Occipital lobe (tissue), 2 donors: ENCODE data around the gene PDILT. TPM values are rescaled to one million over a fixed set of nuclear protein-coding genes. Genes with fewer than 3 reads are reported as not detected.

ENCODE experiments used
- DNase-seq: peaks from one replicate; lab custom pipeline; 2025; lab: John Stamatoyannopoulos, UW
- total RNA-seq: library from RNA; depleted of rRNA; stranded (reverse); fragments of >200 nt; gene quantifications from one replicate; pipeline ENCODE4 v1.2.3, GENCODE V29; 2014

The PDILT gene
- total RNA-seq, 1 donor from 2014 or later, result not detected

DNA sequence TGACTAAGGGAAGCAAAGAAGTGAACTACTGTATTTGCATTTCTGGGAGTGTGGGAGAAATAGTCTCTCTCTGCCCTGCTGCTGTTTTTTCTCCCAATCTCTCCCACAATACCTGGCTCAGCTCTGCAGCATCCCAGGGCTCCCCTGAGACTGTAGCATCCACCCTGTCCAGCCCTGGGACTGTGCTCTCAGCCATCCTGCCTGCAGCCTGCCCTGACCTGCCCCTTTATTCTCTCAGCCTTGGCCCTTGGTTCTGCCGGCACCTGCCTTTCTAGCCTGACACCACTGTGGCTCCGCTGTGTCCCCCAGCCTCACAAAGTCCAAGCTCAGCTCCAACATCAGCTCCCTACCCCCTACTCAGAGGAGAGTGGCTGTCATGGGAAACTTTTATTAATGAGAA lies 1.9 kb downstream of the PDILT start:
- DNase-seq, result no peak

DNA sequence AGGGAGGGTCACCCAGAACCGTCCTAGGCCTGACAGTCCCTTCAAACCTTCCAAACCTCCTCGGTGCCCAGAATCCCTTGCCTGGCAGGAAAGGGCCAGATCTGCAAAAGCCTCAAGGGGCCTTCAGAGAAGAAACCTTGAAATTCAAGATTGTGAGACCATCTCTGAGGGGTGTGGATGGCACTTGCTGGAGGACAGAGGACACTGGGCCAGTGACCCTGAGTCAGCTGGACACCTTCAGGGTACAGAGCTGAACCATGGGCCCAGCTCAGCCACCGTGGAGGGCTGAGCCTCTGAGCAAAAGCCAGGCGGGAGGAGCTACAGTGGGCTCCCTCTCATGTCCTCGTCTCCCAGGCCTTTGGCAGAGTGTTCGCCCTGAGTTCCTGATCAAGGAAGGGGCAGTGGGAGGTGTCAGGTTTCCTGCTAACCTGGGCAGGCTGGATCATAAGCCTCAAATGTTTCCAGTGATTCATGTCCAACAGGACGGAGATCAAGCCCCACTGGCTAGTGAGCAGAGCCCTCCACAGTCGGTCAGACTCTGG lies 3.0 kb downstream of the PDILT start:
- DNase-seq, result no peak

DNA sequence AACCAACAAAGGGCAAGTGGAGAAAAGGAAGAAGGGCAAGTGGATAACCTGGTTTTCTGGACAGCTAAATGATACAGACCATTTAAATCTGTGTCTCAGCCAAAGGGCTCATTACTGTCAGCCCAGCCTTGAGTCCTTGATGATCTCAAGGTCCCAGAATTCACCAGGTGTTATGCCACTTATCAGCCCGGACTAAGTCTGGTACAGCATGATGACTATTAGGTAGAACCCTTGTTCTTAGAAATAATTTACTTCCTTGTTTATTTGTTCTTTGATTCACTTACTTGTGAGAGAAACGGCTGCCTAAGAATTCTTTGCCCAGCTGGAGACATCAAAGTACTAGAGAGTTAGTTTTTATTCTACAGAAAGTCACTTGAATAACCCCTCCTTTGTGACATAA lies 3.5 kb downstream of the PDILT start:
- DNase-seq, result no peak

DNA sequence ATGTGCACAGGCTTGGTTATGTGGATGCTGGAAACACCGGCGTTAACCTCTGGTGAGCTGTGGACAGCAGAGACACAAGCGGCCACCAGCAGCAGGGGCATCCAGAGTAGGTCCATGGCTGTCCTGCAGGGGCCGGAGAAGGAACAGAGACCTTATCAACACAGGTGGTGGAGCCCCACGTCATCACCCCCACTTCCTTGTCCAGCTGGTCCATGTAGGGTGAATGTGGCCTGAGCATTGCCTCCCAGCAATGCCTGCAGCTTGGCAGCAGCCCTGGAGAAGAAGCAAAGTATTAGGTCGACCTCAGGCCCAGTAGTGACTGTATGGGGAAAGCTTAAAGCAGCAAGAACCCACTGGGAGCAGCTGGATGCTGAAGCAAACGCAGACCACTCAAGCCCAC lies 5.4 kb downstream of the PDILT start:
- DNase-seq, result no peak

DNA sequence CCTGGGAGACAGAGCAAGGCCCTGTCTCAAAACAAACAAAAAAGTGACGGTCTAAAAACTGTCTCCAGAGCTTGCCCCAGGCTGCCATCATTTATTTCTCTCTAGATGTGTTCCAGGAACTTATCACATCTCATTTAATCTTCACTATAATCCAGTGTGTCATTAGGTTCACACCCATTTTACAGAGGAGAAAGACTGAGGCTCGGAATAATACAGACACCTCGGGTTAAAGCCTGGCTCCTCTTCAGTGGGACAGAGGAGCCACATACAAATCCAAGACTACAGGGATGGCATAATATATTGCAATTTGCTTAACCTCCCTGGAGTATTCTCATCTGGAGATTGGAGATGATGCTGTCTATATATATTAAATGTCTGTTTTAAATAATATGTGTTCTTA lies 5.9 kb downstream of the PDILT start:
- no peak for DNase-seq

DNA sequence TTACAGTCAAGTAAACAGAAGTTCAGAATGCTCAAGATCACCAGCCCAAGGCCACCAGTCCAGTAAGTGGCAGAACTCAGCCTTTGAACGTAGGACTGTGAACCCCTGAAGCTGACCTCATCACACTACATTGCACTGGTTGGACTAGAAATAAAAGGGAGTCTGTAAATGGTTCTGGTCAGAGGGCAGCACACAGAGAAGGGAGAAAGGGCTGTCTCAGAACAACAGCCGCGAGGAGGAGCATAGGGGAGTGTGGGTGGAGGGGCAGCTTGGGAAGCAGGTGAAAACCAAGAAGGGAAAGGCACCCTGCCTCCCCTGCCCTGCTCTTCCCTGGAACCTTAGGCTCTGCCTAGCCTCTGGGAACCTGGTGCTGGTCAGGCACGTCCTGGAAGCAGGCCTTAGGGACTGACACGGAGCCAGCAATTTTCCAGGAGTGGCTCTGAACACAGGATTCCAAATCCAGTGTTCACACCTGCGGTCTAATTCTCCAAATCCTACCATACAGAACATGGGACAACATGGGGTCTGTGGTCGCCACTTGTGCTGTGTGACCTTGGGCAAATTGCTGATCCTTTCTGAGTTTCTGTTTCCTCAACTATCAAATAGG lies 7.0 kb downstream of the PDILT start:
- no peak for DNase-seq

DNA sequence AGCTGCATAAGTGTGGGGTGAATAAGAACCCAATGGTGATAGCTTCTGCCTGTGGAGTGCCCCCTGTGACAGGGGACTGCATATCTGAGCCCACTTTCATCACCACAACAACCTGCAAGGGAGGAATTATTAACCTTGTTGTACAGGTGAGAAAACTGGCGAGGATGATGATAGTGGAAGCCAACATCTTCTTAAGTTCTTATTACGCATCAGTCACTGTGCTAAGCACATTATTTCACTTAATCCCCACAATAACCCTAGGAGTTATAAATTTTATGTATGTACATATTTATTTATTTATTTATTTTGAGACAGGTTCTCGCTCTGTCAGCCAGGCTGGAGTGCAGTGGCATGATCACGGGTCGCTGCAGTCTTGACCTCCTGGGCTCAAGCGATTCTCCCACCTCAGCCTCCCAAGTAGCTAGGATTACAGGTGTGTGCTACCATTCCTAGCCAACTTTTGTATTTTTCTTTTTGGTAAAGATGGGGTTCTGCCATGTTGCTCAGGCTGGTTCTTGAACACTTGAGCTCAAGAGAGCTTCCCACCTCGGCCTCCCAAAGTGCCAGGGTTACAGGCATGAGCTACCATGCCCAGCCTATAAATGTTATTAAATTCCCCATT lies 7.6 kb downstream of the PDILT start:
- no peak for DNase-seq

DNA sequence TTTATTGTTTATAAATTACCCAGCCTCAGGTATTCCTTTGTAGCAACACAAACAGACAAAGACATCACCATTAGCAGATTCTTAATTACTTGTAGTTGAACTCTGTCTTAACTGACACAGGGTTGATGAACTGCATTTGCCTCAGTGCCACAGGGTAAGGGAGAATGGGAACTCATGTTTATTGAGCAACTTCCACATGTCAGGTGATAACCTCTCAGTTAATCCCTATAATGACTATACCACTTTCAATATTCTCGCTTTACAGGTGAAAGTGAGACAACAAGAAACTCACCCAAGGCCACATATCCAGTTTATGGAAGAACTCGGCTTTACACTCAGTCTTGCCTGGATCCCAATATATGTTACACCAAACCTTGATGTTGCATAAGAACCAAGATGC lies 8.6 kb downstream of the PDILT start:
- DNase-seq, result no peak

DNA sequence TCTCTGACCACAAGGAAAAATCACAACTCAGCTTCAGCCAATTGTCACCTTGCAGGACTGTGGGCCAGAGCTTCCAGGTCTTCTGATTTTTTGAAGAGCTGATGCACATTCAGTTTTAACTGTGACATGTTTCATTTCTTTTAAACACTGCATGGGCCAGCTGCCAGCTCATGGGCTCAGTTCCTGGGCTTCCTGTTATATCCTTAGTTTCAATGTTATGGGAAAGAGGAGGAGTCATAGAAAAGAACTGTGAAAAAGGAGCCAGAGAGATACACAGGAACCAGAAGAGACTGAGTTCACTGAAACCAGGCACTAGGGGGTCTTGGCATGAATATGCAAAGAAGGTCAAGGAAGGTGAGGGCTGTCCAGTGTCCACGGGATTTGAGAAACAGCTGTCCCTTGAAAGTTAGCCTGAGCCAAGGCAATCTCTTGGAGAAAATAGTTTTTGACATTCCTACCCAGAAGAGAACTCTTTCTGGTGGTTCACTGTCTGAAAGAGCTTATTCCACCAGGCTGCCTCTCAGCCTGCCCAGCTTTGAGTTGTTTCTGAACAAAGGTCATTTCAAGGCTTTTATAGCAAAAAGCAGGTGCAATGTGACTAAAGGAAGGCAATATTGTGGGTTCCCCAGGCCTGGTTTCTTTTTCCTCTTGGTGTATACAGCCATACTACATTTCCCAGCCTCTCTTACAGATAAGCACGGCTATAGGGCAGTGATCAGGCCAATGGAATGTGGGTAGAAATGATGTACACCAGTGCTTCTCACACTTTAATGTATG lies 10.5 kb downstream of the PDILT start:
- DNase-seq, result no peak

DNA sequence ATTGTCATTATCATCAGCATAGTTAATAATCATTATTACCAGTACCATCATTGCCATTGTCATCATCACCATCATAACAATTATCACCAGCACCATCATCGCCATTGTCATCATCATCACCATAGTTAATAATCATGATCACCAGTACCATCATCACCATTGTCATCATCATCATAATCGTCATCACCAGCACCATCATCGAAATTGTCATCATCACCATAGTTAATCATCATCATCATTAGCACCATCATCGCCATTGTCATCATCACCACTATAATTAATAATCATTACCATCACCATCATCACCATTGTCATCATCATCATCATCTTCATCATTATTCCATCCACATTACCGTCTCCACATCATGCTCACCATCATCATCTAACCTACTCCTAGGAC lies 13.5 kb downstream of the PDILT start:
- DNase-seq, result no peak

DNA sequence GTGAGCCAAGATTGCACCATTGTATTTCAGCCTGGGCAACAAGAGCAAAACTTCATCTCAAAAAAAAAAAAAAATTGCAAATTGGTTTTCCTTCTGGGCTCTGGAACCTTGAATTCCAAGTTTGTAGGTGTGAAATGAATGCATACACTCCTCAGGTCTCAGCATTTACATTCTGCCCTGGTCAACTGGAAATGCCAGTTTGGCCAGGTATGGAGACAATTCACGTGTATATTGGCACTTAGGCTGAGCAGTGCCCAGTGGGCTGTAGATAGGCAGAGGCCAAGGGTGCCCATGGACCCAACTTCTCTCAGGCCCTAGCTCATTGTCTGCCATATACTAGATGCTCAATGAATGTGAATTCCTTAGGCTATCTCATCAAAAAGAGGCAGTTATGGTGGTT lies 15.7 kb downstream of the PDILT start:
- DNase-seq, result no peak

DNA sequence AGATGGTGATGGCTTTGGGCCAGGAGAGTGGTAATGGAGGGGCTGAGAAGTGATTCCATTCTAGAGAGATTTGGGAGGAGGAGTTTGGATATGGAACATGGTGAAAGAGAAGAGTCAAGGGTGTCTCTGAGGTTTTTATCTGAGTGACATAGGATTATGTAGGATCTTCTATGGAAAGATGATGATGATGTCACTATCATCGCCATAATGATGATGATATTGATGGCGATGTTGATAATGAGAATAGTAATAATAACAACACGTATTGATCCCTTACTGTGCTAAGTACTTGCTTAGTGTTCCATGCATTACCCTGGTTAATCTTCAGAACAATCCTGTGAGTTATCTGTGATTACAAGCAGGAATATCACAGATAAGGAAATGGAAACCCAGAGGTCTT lies 16.6 kb downstream of the PDILT start:
- DNase-seq, result no peak

DNA sequence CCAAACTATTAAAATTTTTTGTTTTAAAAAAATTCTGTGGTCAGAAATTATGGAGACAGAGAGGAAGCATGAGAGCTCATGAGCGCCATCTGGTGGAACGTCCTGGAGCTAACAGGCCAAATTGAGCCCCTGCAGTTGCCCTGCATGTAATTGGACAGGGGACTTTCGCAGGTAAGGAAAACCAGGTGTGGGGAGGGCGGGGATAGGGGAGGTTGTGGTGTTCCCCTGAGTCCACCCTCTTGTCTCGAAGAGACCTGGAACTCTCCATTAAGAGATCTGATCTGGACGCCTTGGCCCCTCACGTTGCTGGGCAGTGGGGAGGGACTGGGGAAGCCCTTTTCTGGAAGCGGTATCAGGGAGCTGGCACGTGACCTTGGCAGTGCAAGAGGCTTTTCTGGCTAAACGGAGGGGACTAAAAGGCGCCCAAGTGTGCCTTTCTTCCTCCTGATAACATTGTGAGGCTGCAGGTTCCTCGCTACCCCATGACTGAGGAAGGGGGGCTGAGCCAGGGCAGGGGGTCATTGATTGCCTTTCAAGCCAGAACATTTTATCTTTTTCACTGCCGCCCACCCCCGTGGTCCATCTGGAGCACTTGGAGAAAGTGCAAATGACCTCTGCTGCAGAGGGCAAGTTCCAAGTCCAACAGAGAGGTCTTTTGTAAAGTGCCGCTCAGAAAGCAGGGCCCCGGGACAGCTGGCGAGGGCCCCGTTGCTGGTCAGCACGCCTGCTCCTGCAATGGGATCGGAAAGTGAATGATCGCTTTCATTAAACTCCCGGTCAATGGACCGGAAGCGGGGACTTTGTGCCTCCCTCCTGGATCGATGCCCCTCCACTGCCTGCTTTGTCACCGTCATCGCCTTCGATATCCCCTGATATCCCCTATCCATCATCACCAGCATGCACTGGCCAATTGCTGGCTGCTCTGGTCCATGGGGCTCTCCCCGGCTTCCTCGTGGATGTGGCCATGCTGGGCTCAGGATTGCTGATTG lies 18.4 kb downstream of the PDILT start:
- DNase-seq, result peak; percentile 17

DNA sequence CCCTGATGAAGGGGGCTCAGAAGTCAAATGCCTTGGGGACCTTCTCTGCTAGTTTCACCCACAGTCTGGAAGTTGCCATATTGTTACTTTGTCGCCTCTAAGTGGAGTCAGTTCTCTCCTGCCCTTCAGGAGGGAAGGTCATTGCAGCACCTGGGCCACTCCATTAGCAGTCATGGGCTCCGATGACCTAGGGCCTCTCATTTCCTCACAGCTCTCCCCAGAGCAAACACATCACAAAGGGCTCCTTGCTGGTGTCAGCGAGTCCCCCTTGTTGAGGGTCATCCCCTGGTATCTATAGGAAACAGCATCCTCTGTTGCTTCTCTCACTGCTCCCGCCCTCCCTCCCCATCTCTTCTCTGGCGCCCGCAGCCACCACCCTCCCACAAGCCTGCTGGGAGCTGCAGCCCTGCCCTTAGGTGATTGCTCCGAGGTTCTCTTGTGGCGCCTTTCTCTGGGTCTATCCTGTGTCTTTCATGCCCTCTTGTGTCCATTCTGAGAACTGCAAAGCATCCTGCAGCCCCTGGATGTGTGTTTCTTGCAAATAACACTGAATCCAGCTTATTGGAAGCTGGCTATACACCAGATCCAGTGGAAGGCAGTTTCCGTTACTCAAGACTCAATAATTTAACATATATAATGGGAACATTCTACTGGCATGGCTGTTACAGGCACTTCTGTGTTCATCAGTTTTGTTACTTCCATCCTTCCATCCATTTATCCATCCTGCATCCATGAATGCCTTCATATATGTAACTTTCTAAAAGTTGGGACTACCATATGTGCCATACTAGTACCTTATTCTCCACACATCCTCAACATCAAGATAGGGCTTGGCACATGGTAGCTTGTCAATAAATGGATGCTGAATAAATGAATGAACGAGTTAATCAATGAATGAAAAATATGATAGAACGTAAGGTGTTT lies 21.2 kb downstream of the PDILT start:
- DNase-seq, result peak; percentile 23

DNA sequence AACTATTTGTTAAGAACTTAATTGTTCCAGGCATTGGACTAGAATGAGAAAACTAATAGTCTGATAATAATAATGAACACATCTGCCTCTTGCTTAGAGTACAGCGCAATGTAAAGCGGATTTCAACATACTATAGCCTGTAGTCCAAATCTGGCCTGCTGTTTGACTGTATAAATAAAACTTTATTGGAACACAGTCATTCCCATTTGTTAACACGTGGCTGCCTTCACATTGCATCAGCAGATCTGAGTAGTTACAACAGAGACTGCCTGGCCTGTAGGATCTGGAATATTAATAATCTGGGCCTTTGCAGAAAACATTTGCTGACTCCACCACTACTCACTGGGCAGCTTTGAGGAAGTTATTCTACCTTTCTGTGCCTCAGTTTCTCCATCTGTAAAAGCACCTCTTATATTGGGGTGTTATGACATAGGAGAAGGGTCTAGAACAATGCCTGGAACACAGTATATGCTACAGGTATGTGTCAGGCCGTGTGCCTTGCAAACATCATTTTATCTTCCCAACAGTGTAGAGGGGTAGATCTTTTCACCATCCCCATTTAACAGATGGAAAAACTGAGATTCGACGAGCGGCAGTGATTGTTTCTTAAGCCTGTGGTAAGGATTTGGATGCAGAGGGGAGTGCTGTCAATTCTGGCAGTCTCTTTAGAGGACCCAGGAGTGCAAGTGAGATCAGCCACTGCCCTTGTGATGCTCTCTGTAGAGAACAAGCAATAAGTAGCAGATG lies 22.2 kb downstream of the PDILT start:
- no peak for DNase-seq

DNA sequence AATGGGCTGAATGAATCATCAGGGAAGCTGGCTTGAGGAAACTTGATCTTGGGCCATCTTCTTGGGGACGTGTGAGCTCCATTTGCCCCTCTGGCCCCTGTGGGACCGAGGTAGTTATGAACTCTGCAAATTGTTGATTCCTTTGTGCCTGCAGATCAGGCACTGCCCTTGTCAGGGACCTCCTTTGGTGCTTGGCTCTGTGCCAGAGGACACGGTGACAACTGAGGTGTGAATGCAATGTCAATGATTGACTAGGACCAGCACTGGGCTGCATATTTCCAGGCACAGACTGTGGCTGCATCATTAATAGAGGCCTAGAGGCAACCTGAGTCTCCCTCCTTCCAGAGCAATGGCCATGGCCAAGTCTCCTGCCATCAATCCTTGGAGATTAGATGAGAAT lies 23.8 kb downstream of the PDILT start:
- no peak for DNase-seq

DNA sequence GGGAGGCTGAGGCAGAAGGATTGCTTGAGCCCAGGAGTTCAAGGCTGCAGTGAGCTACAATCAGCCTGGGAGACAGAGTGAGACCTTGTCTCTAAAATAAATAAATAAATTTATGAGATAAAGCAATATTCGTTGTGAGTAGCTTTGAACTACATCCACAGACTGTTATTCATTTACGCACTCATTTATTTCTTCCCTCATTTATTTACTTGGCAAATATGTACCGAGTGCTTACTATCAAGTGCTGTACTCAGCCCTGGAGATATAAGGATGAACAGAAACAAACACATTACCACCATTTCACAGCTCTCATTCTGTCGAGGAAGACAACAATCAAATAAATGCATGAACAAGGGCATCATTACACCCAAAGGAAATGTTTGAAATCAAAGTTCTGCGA lies 27.4 kb downstream of the PDILT start:
- no peak for DNase-seq

DNA sequence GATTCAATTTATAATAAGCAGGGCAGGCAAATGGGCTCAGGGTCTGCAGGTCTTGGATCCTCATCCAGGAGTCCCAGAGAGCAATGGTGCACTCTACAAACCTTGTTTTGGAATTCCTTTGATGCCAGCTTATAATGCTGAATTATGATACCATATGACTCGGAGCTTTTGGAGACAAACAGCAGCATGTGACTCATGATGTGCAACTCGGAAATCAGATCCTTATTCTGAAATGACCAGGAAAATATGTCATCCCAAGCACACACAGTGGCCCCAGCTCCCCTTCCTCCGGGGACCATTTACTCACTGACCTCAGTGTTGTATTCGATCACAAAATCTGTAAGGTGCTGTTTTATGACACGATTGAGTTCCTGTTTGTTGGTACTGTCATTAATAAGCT lies 31.8 kb downstream of the PDILT start:
- no peak for DNase-seq

DNA sequence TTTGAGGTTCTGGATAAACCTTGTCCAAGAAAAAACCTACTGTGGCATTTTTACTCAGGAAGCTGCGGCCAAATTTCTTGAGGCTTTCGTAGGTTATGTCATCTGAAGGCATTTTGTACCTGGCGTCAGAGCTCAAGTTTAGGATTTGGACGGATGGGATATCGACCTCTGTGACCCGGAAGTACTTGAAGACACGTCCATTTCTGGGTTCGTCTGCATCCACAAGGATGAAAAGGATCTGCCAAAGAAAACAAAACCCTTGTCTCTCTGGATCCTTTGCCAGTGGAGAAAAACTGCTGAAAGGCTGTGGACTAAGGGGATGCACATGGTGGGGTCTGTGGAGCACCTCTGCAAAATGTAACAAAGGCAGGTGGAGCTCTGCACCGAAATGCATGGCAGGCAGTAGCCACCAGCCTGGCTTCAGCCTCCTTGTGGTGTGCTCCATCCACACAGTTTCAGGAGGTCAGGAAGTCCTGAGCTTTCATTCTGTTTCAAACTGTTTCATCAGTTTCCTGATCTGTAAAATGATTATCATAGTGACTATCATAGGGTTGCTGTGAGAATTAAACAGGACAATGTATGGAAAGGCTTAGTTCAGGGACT lies 35.0 kb downstream of the PDILT start:
- no peak for DNase-seq
